Activated B cell treated with CpG ODN at 0.5 μM for 24 hours (primary cell): Measurements from ENCODE around the gene TRPM6. TPM values are rescaled to one million over a fixed set of nuclear protein-coding genes. Genes with fewer than 3 reads are reported as not detected.

Experiments used
- ATAC-seq: fragments of 200-7000 bp; cut with Tn5 transposase; one replicate; pipeline ENCODE4 v1.10.0; 2021; ENCODE audit warnings: low read depth, mild to moderate bottlenecking, moderate library complexity
- CTCF ChIA-PET: fragments of 350-600 bp; sonication (Branson Sonifier 250); formaldehyde crosslinking; loops from one replicate; lab custom pipeline; 2021; ENCODE audit warnings: antibody characterized with exemption; lab: Charles Lee
- POLR2A ChIA-PET: fragments of 350-600 bp; sonication (Branson Sonifier 250); formaldehyde crosslinking; loops from one replicate; lab custom pipeline; 2021; ENCODE audit warnings: antibody characterized with exemption; lab: Charles Lee
- DNase-seq: peaks from one replicate; pipeline ENCODE4 v3.0.0; 2022
- H3K27ac Mint-ChIP-seq: one replicate; pipeline ENCODE4 v1.8.0; 2020; ENCODE audit warnings: mixed read lengths
- H3K27me3 Mint-ChIP-seq: one replicate; pipeline ENCODE4 v1.8.0; 2021; ENCODE audit warnings: mixed read lengths
- H3K36me3 Mint-ChIP-seq: one replicate; pipeline ENCODE4 v1.8.0; 2021; ENCODE audit warnings: low read depth, mixed read lengths
- H3K4me1 Mint-ChIP-seq: one replicate; pipeline ENCODE4 v1.8.0; 2021; ENCODE audit warnings: mixed read lengths
- H3K4me3 Mint-ChIP-seq: one replicate; pipeline ENCODE4 v1.8.0; 2020; ENCODE audit warnings: mild to moderate bottlenecking, mixed read lengths
- H3K9me3 Mint-ChIP-seq: one replicate; pipeline ENCODE4 v1.8.0; 2020; ENCODE audit warnings: mixed read lengths
- CTCF ChIP-seq: fragments of 200-600 bp; IDR thresholded peaks from one replicate; pipeline ENCODE4 v1.8.0; 2022; ENCODE audit warnings: antibody characterized with exemption, mild to moderate bottlenecking
- intact Hi-C: fragments of 100-400 bp; cut with micrococcal nuclease; formaldehyde crosslinking; loops from one replicate; pipeline ENCODE4 v1.15.1; 2024
- total RNA-seq: library from RNA; stranded (reverse); gene quantifications from 2 replicates; pipeline ENCODE4 v1.2.3, GENCODE V29; 2022

TRPM6 gene
- total RNA-seq, 1 donor from 2014 or later: not detected

- no peak for DNase-seq
- H3K9me3 Mint-ChIP-seq: peaks cover 2% of the 10 kb centered on the region
- intact Hi-C loops: no loop called here
- no peak for ATAC-seq
- ChIA-PET POLR2A (no interaction called here), CTCF (no interaction called here)
- no peak overlapping the region for H3K27ac Mint-ChIP-seq
- H3K27me3 Mint-ChIP-seq: peaks cover 13% of the 10 kb centered on the region
- TF ChIP-seq CTCF: no peak
- no peak overlapping the region for H3K4me3 Mint-ChIP-seq
- H3K4me1 Mint-ChIP-seq: no peaks in the 10 kb centered on the region
- no peaks in the 10 kb centered on the region for H3K36me3 Mint-ChIP-seq
Measured at GRCh38 chr9:74838351-74838750, 49.4 kb downstream of the TRPM6 start.

GRCh38 chr9:74824654-74825053 lies 63.1 kb downstream of the TRPM6 start:
- Mint-ChIP-seq H3K4me1 (no peaks in the 10 kb centered on the region), H3K27ac (no peak overlapping the region), H3K36me3 (no peaks in the 10 kb centered on the region), H3K27me3 (no peaks in the 10 kb centered on the region), H3K4me3 (no peak overlapping the region), H3K9me3 (no peaks in the 10 kb centered on the region)
- no peak for DNase-seq
- ChIA-PET POLR2A (no interaction called here), CTCF (no interaction called here)
- TF ChIP-seq CTCF: no peak
- no peak for ATAC-seq
- intact Hi-C loops: no loop called here

- ChIA-PET CTCF (no interaction called here), POLR2A (no interaction called here)
- Mint-ChIP-seq H3K36me3 (no peaks in the 10 kb centered on the region), H3K4me1 (no peaks in the 10 kb centered on the region), H3K9me3 (no peaks in the 10 kb centered on the region), H3K4me3 (no peak overlapping the region), H3K27ac (no peak overlapping the region), H3K27me3 (no peaks in the 10 kb centered on the region)
- TF ChIP-seq CTCF: no peak
- intact Hi-C loops: no loop called here
- no peak for DNase-seq
- ATAC-seq: no peak
Measured at GRCh38 chr9:74821636-74822035, 66.1 kb downstream of the TRPM6 start.

- Mint-ChIP-seq H3K9me3 (no peaks in the 10 kb centered on the region), H3K4me3 (no peak overlapping the region), H3K27me3 (peaks cover 2% of the 10 kb centered on the region), H3K36me3 (no peaks in the 10 kb centered on the region), H3K27ac (no peak overlapping the region), H3K4me1 (no peaks in the 10 kb centered on the region)
- ChIA-PET POLR2A (no interaction called here), CTCF (no interaction called here)
- DNase-seq (no peak), ATAC-seq (no peak)
- no peak for TF ChIP-seq CTCF
- intact Hi-C loops: no loop called here
Measured at GRCh38 chr9:74817816-74818215, 69.9 kb downstream of the TRPM6 start.

- Mint-ChIP-seq H3K4me3 (no peak overlapping the region), H3K9me3 (no peaks in the 10 kb centered on the region), H3K27me3 (peaks cover 2% of the 10 kb centered on the region), H3K36me3 (no peaks in the 10 kb centered on the region), H3K27ac (no peak overlapping the region), H3K4me1 (no peaks in the 10 kb centered on the region)
- TF ChIP-seq CTCF: no peak
- no peak for DNase-seq
- intact Hi-C loops: no loop called here
- ChIA-PET POLR2A (no interaction called here), CTCF (no interaction called here)
- no peak for ATAC-seq
Measured at GRCh38 chr9:74817281-74817810, 70.4 kb downstream of the TRPM6 start.
